ENCODE data around the gene C20orf204. TPM values are rescaled to one million over a fixed set of nuclear protein-coding genes. Genes with fewer than 3 reads are reported as not detected.
A peak's percentile ranks its signal among the peaks of the same experiment; 100 is the strongest.

The C20orf204 gene
- total and polyA plus RNA-seq, 10 of the 15 experiments (the other 5 are each of a cell fraction or from before 2014, with no cell fraction given): 0.24 to 56.0 (median 12.4) TPM

DNA sequence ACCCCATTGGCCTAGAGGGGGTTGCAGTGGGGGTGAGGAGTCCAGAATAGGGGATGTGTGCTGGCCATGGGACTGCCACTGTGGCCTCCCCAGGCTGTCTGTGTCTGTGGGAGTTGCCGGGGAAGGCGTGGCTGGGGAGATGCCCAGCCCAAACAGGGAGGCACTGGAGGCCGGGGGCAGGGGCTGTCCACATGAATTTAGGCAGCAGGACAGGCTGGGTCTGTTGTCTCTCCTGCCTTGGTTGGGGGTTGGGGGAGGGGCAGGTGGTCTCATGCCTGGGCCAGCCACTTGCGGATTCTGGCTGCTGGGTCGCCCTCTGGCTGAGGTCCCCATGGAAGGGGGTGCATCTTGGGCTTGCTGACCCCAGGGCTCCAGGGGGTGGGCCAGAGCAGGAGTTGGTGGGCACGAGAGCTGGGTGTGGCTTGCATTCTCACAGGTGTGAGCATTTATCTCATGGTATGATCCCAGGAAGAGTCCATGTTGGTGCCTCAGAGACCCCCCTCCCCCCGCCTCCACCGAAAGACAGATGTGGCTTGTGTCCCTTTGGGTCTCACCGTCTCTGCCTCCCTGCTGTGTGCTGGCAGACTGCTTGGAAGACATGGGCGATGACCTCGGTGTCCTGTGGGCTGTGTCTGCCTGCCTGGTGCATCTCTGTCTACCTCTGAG lies 9.5 kb downstream of the C20orf204 start:
- RAD21 ChIA-PET (ENCODE audit: unreplicated experiment): no interaction called here
- BruUV-seq (replicated peaks): no TSS peak
- Histone ChIP-seq H4K20me1 (ENCODE audit: control insufficient read depth, insufficient read depth) (no peaks in the 10 kb centered on the region), H3K27me3 (replicated peaks in 1 of 2; ENCODE audit: control insufficient read depth in 2 of 2, insufficient read depth in 2 of 2, low read length in 1 of 2) (peaks cover 4 to 10% of the 10 kb centered on the region in 2 experiments; a peak in 3 of 4 replicates), H3K4me3 (no peak overlapping the region), H2AFZ (ENCODE audit: control insufficient read depth, low read depth, low read length) (no peak overlapping the region), H3K36me3 (ENCODE audit: control insufficient read depth in 2 of 2, insufficient read depth in 2 of 2, low read length in 1 of 2) (no peaks in the 10 kb centered on the region), H3K27ac (ENCODE audit: control insufficient read depth, insufficient read depth) (no peak overlapping the region), H3K4me1 (ENCODE audit: control insufficient read depth, insufficient read depth, low read length) (peaks cover 6% of the 10 kb centered on the region; the same call in 1 of the 2 replicates), H3K9ac (ENCODE audit: control insufficient read depth, insufficient read depth, low read length) (no peak overlapping the region), H3K79me2 (ENCODE audit: control insufficient read depth, insufficient read depth, low read length) (no peaks in the 10 kb centered on the region), H3K4me2 (ENCODE audit: control insufficient read depth, insufficient read depth) (no peak overlapping the region), H3K9me3 (replicated peaks; ENCODE audit: control insufficient read depth, insufficient read depth, low read length) (no peaks in the 10 kb centered on the region)
- intact Hi-C loops (cut with micrococcal nuclease; ENCODE audit: unreplicated experiment): no loop called here
- in situ Hi-C loops (cut with MboI): no loop called here
- ATAC-seq (no peak), DNase-seq (ENCODE audit: low read depth, low spot score) (no peak), FAIRE-seq (no peak)
- CTCF ChIA-PET: interaction anchor here (9.1 kb wide), 1 partner anchor 11 kb away, joined by 108 read pairs; no protein-coding TSS in a partner anchor
- TF ChIP-seq ZSCAN29 (IDR thresholded peaks at IDR 0.05) (no peak), BCL3 (IDR thresholded peaks at IDR 0.05; ENCODE audit: borderline replicate concordance, insufficient read depth, low read depth, low read length, poor library complexity, severe bottlenecking) (peak; percentile 8), MEF2A (IDR thresholded peaks at IDR 0.05; ENCODE audit: insufficient read depth, low read depth, low read length) (no peak)
- POLR2A ChIA-PET: interaction anchor here (0.7 to 1.0 kb wide), 2 partner anchors 11 to 306 kb away, joined by 3 read pairs; partner anchors contain the start of gene SLC2A4RG
- WGBS (ENCODE audit: insufficient coverage, insufficient replicate concordance, low lambda C conversion rate, missing lambda C conversion rate): 21% methylated on average over 11 of the region's 11 CpGs
- SMC1A ChIA-PET (ENCODE audit: uncharacterized antibody, unreplicated experiment): no interaction called here

DNA sequence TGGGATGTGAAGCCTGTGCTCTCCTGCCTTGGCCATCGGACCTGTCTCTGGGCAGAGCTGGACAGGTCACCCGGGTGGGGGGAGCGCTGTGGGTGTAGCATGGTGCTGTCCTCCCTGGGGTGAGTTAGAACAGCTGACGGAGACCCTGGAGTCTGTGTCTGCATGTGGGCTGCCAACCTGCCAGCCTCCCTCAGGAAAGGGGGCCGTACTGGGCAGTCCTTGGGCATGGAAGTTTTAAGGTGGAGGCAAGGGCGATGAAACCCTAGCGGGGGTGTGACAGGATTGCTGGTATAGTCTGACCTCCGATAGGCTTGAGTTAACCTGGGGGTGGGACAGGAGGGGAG lies 11.0 kb downstream of the C20orf204 start:
- BruUV-seq (replicated peaks): no TSS peak
- Histone ChIP-seq H3K4me2 (ENCODE audit: control insufficient read depth, insufficient read depth) (no peak overlapping the region), H3K4me3 (no peak overlapping the region), H4K20me1 (ENCODE audit: control insufficient read depth, insufficient read depth) (no peaks in the 10 kb centered on the region), H3K9ac (ENCODE audit: control insufficient read depth, insufficient read depth, low read length) (no peak overlapping the region), H2AFZ (ENCODE audit: control insufficient read depth, low read depth, low read length) (no peak overlapping the region), H3K4me1 (ENCODE audit: control insufficient read depth, insufficient read depth, low read length) (no peaks in the 10 kb centered on the region), H3K9me3 (replicated peaks; ENCODE audit: control insufficient read depth, insufficient read depth, low read length) (no peaks in the 10 kb centered on the region), H3K79me2 (ENCODE audit: control insufficient read depth, insufficient read depth, low read length) (no peaks in the 10 kb centered on the region), H3K27ac (ENCODE audit: control insufficient read depth, insufficient read depth) (no peak overlapping the region), H3K36me3 (ENCODE audit: control insufficient read depth in 2 of 2, insufficient read depth in 2 of 2, low read length in 1 of 2) (no peaks in the 10 kb centered on the region), H3K27me3 (replicated peaks in 1 of 2; ENCODE audit: control insufficient read depth in 2 of 2, insufficient read depth in 2 of 2, low read length in 1 of 2) (peaks cover 4 to 14% of the 10 kb centered on the region in 2 experiments; a peak in 3 of 4 replicates)
- ATAC-seq (no peak), DNase-seq (ENCODE audit: low read depth, low spot score) (no peak), FAIRE-seq (no peak)
- CTCF ChIA-PET: interaction anchor here (1.1 kb wide), 1 partner anchor 12 kb away, joined by 3 read pairs; no protein-coding TSS in a partner anchor
- RAD21 ChIA-PET (ENCODE audit: unreplicated experiment): no interaction called here
- in situ Hi-C loops (cut with MboI): no loop called here
- TF ChIP-seq POLR2AphosphoS2 (IDR thresholded peaks at IDR 0.05; ENCODE audit: low read depth, low read length) (0 out of 2 replicates have a peak, but pooled peaks have one; percentile 55), CEBPB (IDR thresholded peaks at IDR 0.05; ENCODE audit: borderline replicate concordance in 1 of 2, low read depth in 2 of 2, low read length in 2 of 2) (no peak)
- SMC1A ChIA-PET (ENCODE audit: uncharacterized antibody, unreplicated experiment): interaction anchor here (1.6 kb wide), 1 partner anchor 10 kb away, joined by 3 read pairs; the partner anchor contains the start of gene C20orf204
- POLR2A ChIA-PET: interaction anchor here (1.0 kb wide), 1 partner anchor 22 kb away, joined by 3 read pairs; no protein-coding TSS in a partner anchor
- intact Hi-C loops (cut with micrococcal nuclease; ENCODE audit: unreplicated experiment): no loop called here
- 74% methylated on average over 8 of the region's 8 CpGs for WGBS (ENCODE audit: insufficient coverage, insufficient replicate concordance, low lambda C conversion rate, missing lambda C conversion rate)

Data from GM12878 (cell line).